ENCODE measurements around the gene TAF9B.

The TAF9B gene

GRCh38 chrX:78111140-78111931 lies 28.1 kb downstream of the TAF9B start:
- DNase-seq (ENCODE audit: low read depth), result no peak

GRCh38 chrX:78109458-78109857 lies 30.0 kb downstream of the TAF9B start:
- H3K4me3 ChIP-seq (ENCODE audit: control insufficient read depth, low read depth, low read length), result no peak overlapping the region
- DNase-seq (ENCODE audit: low read depth), result no peak
- no peak for TF ChIP-seq CTCF (IDR thresholded peaks at IDR 0.05; ENCODE audit: control insufficient read depth, insufficient read depth, low read depth, low read length, missing control alignments)

More at GRCh38 chrX:78111140-78111931, 28.1 kb downstream of the TAF9B start:
- TF ChIP-seq CTCF (IDR thresholded peaks at IDR 0.05; ENCODE audit: control insufficient read depth, insufficient read depth, low read depth, low read length, missing control alignments), result no peak
- H3K4me3 ChIP-seq (ENCODE audit: control insufficient read depth, low read depth, low read length), result no peak overlapping the region

GRCh38 chrX:78106651-78106986 lies 32.8 kb downstream of the TAF9B start:
- DNase-seq (ENCODE audit: low read depth), result no peak
- no peak for TF ChIP-seq CTCF (IDR thresholded peaks at IDR 0.05; ENCODE audit: control insufficient read depth, insufficient read depth, low read depth, low read length, missing control alignments)

GRCh38 chrX:78105944-78106650 lies 33.4 kb downstream of the TAF9B start:
- DNase-seq (ENCODE audit: low read depth), result no peak
- no peak for TF ChIP-seq CTCF (IDR thresholded peaks at IDR 0.05; ENCODE audit: control insufficient read depth, insufficient read depth, low read depth, low read length, missing control alignments)
- peak overlapping the region; percentile 70 for H3K4me3 ChIP-seq (ENCODE audit: control insufficient read depth, low read depth, low read length)

More at GRCh38 chrX:78106651-78106986, 32.8 kb downstream of the TAF9B start:
- H3K4me3 ChIP-seq (ENCODE audit: control insufficient read depth, low read depth, low read length), result no peak overlapping the region

GRCh38 chrX:78104447-78105176 lies 34.8 kb downstream of the TAF9B start:
- no peak for TF ChIP-seq CTCF (IDR thresholded peaks at IDR 0.05; ENCODE audit: control insufficient read depth, insufficient read depth, low read depth, low read length, missing control alignments)
- peak; percentile 24 for DNase-seq (ENCODE audit: low read depth)
- H3K4me3 ChIP-seq (ENCODE audit: control insufficient read depth, low read depth, low read length), result peak overlapping the region; percentile 70

- no peak for TF ChIP-seq CTCF (IDR thresholded peaks at IDR 0.05; ENCODE audit: control insufficient read depth, insufficient read depth, low read depth, low read length, missing control alignments)
- peak; percentile 88 for DNase-seq (ENCODE audit: low read depth)
- H3K4me3 ChIP-seq (ENCODE audit: control insufficient read depth, low read depth, low read length), result peak within 1 kb of the TSS; percentile 70
Measured at GRCh38 chrX:78103623-78104446, 35.6 kb downstream of the TAF9B start, which contains the start of gene PGK1. PGK1 (plus strand) TSS chrX:78104248; CDS start chrX:78104341, 93 bp downstream.

Data from AG09309 (cell line).